GM18909 (cell line): ENCODE measurements around the gene DNAJB8.

ENCODE experiments used
- ATAC-seq: cut with Tn5 transposase; IDR thresholded peaks from one replicate; pipeline ENCODE4 v1.9.1; 2021; ENCODE audit warnings: mild to moderate bottlenecking; ENCODE audit not compliant: unreplicated experiment, poor library complexity

Gene DNAJB8

DNA sequence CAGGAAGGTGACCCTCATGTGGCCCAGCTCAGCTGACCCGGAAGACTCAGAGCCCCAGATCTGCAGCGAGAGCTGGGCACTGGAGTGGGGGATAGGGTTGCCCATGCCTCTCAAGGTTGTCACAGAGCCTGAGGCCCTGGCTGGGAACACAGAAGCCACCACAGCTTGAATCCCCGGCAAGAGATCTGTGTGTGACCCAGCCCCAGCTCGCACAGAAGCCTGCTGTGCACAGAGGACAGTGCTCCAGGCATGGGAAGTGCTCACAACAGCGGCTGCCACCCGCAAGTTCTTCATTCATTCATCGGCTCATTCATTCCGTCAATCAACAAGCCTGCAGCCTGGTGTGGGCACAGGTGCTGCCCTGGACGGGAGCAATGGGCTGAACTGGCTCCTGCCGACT, 36.4 kb downstream of the DNAJB8 start:
- ATAC-seq, result no peak

DNA sequence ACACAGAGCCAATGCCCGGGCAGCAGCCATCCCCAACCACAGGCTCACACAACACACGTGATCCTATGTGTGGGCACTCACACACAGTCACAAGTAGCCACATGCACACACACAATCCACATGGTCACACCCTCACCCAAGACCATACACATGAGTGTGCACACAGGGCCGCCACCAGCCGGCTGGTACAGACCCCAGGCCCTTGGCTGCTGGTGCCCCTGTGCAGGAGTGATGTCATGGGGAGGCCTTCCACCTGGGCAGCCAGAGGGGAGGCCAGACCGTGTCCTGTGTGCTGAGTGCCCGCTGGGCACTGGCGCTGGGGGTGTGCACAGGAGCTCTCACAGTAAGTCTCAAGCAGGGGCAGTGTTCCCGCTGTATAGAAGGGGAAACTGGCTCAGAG, 36.9 kb downstream of the DNAJB8 start:
- no peak for ATAC-seq

DNA sequence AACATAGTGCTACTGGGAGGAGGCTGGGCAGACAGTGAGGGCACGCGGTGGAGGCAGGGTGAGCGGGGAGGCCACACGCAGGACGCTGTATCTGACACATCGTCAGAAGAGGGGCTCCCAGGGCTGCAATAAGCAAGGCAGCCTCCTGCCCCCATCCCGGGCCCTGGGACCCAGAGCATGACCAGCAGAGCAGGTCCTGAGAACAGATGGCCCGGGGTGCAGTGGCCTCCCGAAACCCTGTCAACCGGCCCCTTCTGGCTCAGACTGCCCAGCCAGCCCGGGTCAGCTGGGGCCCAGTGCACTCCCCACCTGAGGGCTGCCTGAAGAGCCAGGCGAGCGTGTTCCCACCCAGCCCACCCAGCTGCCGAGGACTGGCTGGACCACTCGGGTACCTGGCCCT, 37.4 kb downstream of the DNAJB8 start:
- no peak for ATAC-seq

DNA sequence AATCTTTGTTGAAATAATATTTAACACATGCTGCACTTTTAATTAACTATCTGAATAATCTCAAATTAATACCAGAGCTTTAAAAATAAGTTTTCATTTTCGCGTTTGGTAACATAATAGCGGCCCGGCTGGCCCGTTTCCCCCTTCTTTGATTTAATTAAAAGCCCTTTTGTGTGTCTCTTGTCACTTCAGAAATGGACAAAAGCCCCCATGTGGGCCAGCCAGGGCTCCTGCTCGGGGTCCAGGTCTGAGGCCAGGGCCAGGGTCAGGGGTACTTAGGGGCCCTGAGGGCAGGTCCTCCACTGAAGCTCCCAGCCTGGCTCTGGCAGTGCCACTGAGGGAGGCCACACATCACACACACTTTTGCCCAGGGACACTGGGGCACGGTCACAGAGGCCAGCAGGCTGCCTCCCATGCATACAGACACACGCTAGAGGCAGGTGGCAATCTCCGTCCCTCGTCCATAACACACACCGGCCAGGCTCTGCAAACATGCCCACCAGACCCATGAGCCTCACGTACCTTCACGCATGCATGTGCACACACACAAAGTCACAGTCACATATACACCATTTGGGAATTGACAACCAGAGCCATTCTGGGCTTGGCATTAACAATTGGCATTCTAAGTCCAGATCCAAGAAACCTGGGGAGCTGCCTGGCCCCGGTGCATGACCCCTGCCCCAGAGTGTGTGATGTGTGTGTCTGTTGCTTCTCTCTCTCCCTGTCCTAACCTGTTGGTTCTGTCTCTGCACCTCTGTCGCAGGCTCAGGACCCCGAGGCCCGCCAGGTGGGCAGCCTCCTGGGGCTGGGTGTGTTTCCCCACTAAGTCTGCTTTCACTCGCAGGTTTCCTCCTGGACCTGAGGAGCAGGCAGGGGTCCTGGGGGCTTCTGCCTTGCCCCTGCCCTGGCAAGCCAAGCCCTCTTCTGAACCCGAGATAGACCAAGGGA, 38.5 kb downstream of the DNAJB8 start:
- no peak for ATAC-seq

DNA sequence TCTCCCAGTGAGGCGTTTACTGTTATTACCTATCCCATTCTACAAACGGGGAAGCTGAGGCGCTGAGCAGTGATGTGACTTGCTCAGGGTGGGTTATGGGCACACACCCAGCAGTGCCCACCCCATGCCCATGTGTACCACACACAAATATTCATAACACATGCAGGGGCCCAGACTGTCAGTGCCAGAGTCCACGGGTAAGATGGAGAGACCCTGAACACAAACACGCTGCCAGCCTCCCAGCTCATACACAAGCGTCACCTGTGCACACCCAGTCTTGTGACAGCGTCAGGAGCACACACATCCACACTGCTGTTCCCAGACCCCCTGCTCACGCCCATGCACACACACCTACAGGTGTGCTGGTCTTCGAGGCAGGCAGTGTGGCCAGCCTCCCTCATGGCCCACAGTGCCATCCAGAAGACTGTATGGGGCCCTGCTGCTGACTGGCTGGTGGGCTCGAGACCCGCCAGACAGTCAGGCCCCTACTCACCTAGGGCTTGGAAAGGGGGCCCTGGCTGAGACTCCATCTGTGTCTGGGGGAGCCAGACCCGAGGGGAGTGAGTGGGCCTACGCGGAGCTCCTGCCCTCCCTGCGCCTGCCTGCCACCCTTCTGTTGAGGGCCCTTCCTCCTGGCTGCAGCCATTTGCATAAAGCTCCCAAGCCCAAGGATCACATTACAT, 39.4 kb downstream of the DNAJB8 start:
- no peak for ATAC-seq

GRCh38 chr3:128426128-128426921, 40.4 kb downstream of the DNAJB8 start:
- peak; percentile 71 for ATAC-seq

DNA sequence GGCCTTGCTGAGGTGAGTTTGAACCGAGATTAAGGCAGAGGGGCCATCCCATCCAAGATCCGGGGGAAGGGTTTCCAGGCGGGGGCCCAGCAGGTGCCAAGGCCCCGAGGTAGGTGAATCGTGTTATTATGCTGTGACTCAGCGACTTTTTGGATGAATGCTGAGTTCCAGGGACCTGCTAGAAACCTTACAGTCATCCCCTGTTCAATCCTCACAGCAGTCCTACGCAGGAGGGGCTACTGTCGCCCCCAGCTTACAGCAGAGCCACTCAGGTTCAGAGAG, 40.9 kb downstream of the DNAJB8 start:
- no peak for ATAC-seq

GRCh38 chr3:128425142-128425845, 41.4 kb downstream of the DNAJB8 start:
- ATAC-seq, result no peak

DNA sequence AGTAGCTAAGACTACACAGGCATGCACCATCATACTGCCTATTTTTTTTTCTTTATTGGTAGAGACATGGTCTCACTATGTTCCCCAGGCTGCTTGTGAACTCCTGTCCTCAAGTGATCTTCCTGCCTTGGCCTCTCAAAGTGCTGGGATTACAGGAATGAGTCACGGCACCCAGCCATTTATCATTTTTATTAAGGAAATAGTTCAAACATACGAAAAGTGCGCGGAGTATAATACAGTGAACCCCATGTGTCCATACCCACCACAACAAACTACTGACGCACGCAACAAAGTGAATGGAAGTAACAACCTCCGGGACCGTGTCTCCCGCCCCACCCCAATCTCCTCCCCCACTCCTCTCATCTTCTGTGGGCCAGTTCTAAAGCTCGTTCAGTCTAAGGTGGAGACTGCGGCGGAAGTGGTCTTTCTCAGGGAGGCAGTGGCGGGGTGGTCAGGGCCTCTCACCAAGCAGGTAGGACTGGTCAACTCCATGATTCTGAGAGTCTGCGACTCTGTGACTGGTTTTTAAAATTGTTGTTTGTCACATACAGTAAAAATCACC, 42.1 kb downstream of the DNAJB8 start:
- no peak for ATAC-seq

- no peak for ATAC-seq
Observed at GRCh38 chr3:128423525-128424147, 43.1 kb downstream of the DNAJB8 start.

DNA sequence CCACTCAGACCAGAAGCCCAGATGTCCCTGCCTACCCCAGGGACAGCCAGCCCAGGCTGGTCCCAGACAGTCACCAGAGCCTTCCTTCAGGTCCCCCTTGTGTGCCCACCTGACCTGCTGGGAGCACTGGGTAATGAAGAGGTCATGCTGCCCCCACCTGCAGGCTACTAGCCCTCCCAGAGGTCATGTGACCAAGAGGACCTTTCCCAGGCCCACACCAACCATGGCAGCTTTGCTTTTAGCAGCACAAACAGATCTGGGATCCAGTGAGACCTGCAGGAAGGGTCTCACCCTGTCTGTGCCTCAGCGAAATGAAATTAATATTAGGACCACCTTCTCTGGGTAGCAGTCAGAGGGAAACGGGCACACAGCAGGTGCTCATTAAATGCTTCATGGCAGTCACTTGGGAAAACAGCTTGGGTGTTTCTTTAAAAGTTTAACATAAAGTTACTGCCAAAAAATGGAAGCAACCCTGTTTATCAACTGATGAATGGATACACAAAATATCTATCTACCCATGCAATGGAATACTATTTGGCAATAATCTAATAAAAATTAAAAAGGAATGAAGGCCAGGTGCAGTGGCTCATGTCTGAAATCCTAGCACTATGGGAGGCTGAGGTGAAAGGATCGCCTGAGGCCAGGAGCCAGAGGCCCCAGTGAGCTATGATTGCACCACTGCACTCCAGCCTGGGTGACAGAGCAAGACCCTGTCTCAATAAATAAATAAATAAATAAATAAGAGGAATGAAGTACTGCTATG, 43.7 kb downstream of the DNAJB8 start:
- no peak for ATAC-seq

DNA sequence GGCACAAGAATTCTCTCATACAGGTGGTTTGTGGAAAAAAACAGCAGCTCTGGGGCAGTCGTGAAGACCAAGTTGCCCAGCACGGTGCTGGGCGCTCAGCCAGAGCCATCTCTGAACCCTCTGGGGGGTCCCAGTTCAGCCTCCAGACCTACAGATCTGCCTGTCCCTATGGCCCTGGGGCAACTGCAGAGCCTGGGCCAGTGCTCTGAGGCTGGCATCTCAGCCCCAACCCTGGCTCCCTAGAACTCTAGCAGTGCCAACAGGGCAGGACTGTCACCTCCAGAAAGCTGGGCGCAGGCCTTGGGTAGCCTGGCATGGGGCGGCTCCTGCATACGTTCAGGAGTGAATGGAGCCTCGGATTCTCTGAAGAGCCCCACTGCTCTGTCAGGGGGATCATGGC, 44.7 kb downstream of the DNAJB8 start:
- no peak for ATAC-seq

DNA sequence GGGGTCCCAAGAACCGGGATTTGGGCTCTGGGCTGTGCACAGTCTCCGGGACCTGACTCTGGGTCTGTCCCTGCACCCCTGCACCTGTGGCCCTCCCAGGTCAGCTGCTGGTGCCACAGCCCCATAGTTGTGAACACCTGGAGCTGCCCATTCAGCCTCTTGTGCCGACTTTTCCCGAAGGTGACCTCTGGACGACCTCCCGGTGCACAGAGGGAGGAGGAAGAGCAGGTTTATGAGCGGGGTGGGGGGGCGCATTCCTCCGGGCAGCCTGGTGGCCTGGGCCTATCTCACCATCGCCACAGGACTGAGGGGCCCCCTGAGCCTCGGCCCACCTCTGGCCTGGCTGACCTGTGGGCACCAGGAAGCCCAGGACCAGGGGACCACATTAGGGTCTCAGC, 45.3 kb downstream of the DNAJB8 start:
- no peak for ATAC-seq

DNA sequence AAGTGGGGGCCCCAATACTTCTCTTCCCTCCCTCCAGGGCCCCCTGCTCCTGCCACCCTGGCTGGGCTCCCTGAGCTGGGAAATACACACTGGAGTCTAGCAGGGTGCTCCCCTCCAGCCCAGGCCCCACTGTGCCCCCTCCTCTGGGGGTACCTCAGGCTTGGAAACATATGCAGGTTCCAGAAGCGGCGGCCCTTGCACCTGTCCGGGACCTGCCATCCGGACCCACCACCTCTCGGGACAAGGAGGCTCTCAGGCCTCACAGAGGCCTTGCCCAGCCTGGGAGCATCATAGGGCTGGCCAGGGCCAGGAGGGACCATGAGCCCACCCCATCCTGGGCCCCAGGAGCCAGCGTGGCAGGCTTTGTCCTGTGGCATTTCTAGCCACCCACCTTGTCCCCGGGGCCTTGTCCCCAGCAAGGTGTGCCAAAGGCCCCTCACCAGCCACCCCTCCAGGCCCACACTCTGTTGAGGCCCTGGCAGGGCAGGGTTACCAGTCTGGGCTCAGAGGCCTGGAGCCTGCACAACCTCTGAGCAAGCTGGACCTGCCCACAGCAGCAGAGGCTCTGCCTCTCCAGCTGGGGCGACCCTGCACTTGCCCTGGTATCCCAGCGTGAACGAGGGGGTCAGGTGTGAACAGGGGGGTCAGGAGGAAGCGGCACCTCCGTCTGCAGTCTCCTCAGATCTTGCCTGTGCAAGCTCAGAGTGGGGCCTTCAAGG, 45.8 kb downstream of the DNAJB8 start:
- no peak for ATAC-seq

DNA sequence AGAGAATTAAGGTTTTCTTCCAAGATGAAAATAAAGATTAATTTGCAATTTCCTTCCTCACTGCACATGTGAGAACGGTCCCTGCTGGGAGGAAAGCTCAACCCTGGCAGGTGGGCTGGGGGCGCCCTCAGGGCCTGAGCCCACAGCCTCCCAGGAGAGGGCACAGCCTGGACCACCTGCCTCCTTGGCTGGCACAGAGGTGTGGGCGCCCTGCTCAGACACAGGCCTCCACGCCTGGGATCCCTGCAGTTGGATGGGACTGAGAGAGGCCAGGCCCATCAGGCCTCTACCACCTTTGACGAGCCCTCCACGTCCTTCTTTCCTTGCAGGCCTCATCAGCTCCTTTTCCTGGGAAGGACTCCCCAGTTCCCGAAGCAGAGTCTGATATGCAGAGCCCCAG, 46.4 kb downstream of the DNAJB8 start:
- no peak for ATAC-seq

DNA sequence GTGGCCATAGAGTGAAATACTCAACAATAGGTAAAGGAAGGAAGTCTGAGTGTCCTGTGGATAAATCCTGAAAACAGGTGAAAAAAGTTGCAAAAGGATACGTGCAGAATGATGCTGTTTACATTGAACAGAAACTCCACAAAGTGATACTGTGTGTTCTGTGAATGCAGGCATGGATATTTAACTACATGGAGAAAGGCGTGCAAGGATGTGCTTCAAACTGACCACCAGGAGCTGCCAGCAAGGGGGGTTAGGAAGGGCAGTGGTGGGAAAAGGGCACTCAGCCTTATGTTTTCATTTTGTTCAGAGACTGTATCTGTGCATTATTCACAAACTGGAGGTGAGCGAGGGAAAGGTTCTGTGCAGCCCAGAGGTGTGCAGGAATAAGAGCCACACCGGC, 47.4 kb downstream of the DNAJB8 start:
- no peak for ATAC-seq

DNA sequence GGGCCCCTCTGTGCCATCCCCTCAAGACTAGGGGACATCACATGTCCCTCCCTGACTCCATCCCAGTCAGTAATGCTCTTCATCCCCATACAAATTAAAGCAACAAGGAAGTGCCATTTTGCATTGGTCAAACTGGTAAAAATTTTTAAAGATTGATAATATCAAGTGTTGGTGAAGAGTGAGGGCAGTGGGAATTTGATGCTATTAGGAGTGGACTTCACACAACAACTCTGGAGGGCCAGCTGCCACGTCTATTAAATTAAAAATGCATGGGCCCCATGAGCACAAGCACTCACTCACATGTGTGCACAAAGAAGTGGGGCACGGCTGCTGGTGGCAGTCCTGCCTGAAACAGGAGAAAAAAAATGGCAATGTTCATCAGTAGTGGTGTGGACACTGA, 47.8 kb downstream of the DNAJB8 start:
- no peak for ATAC-seq

DNA sequence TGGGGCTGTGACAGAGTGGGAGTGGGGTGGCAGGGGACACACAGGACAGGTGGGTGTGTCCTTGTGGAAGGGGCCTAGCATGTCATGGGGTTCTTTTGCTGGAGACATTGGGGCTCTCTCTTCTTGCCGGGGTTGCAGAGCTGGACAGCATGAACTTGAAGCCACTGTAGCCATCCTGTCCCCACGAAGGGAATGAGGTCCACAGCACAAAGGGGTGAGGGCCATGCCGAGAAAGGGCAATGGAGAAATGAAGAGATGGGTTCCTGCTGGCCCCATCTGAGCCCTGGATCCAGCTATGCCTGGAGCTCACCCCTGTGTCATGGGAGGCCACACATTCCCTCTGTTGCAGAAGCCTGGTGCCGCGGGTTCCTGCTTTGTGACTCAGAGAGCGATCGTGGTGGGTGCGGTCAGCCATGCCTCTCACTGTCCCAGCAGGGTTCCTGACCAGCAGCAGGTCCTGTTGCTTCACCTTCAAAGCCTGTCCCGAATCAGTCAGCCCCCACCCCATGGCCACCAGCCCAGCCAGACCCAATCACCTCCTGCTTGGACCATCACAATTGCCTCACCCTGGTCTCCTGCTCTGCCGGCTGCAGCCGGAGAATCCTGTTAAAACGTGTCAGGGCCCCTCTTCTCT, 50.0 kb downstream of the DNAJB8 start:
- no peak for ATAC-seq
